GM21367 (cell line): ENCODE data around the gene COL9A3.

Experiments used
- ATAC-seq: cut with Tn5 transposase; IDR thresholded peaks from one replicate; pipeline ENCODE4 v1.9.1; 2021; ENCODE audit not compliant: unreplicated experiment

COL9A3 gene

DNA sequence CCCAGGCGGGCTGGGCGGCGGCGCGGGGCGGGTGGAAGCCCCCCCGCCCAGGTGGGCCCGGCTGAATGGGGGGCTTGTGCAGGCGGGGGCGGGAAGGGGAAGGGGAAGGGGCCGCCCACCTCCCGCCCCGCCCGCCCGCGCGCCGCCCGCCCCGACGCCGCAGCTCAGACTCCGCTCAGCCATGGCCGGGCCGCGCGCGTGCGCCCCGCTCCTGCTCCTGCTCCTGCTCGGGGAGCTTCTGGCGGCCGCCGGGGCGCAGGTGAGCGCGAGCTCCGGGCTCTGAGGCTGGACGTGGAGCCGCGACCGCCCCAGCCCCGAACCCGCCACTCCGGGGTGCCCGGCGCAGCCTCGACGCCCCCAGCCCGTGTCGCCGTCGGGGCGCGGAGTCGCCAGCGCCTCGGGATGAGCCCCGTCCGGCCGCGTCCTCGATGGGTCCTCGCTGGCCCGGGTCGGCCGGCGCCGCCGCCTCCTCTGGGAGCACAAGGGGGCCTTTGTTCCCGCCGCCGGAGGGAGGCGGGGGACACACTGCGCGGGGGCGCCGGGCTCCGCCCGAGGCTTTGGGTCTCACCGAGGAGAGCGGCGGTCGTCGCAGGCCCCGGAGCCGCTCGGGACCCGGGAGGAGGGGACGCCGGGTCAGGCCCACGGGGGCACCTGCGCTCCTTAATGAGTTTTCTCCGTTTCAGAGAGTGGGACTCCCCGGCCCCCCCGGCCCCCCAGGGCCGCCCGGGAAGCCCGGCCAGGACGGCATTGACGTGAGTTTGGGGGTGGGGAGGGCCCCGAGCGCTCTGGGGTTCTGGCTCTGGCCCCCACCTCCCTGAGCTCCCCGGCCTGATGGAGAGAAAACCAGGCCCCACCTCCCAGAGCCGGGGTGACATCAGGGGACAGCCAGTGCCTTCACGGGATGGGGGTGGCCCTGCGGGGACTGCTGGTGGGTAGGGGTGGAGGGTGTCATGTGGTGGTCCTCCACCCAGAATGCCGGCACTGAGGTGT is at the start of gene COL9A3:
TSS of gene COL9A3 (plus strand) at position 167 of the 990 bp plus-strand sequence. CDS start at position 182, 15 bp downstream.
- ATAC-seq: no peak

DNA sequence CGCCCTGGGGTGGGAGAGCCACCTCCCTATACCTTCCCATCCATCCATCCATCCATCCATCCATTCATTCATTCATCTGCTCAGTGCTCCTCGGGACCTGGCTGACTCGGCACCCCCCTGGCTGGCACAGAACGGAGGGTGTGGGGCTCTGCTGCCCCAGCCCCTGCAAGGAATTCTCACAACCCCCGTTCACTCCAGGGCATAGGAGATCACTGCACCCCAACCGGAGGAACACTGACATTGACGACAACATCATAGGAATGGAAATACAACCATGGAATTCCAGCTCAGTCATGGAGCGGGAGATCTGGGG is 48.7 kb upstream of the COL9A3 start:
- no peak for ATAC-seq

DNA sequence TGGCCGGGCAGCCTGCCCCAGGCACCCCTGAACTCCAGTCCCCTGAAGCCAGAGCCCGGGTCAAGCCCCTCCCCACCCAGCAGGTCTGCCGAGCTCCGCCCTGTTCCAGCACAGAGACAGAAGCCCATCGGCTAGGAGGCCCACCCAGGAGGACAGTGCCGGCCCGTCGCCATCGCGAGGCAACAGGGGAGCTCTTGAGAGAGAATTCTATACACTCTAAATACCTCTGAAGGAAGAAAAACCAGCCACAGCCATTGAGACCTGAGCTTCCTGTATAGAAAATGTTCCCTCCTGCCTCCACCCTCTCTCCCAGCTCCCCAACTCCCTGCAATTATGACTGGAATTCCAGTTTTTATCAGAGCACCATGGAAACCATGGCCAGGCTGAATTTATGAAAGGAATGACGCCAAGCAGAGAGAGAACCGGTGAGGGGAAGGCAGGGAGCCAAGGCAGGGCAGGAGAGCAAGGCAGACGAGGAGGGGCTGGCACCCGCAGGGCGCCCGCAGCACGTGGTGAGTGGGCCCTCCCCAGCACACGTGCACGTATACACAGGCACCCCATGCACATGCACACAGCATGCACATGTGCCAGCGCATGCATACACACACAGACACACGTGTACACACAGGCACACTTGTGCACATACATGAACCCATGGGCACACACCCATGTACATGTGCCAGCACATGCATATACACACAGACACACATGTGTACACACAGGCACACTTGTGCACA is 48.1 kb upstream of the COL9A3 start:
- ATAC-seq: no peak

GRCh38 chr20:62769346-62770071 is 47.3 kb upstream of the COL9A3 start:
- no peak for ATAC-seq

DNA sequence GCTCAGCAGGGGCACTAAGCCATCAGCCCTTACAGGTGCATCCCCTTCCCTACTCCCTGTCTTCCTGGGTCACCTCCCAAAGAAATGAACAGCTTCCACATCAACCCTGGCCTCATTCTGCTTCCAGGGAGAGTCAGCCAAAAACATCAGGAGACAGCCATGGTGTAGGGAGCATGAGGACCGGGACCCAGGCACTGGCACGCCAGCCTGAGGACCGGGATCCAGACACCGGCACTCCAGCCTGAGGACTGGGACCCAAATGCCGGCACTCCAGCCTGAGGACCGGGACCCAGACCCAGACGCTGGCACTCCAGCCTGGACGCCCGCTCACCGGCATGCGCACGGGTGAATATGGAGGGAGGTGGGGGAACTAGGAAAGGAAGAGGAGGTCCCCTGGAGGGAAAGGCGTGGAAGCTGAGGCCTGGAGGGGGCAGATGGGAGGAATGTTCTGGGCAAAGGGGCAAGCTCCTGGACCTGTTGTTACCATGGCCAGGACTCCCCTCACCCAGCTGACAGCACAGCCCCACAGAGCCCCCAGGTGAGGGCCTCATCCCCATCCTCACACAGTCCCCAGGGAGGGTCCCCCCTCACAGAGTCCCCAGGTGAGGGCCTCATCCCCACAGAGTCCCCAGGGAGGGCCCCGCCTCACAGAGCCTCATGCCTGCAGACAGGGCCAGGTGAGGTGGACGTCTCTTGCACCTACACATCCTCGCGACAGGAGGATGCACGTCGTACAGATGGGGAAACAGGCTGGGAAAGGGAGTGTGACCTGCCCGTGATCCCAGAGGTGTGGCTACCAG is 46.5 kb upstream of the COL9A3 start:
- no peak for ATAC-seq

GRCh38 chr20:62770916-62771315 is 45.9 kb upstream of the COL9A3 start:
- no peak for ATAC-seq

GRCh38 chr20:62771396-62772102 is 45.3 kb upstream of the COL9A3 start:
- no peak for ATAC-seq

- ATAC-seq: no peak
Observed at GRCh38 chr20:62772103-62772611, 44.7 kb upstream of the COL9A3 start.

DNA sequence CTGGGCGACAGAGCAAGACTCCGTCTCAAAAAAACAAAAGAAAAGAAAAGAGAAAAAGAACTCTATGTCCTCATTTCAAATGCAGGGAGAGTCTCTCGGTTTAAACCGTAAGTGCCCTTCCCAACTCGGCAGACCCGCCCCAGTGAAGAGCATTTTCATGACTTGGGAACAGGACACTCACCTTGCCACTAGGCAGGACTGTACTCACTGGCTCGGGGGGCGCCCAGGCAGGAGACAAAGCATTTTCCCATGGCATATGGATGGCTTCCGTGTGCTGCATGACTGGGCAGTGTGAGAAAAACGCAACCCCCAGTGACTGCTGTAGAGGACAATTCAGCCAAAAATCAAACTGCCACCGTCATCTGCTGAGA is 44.2 kb upstream of the COL9A3 start:
- ATAC-seq: no peak

GRCh38 chr20:62772990-62773844 is 43.6 kb upstream of the COL9A3 start:
- ATAC-seq: no peak

DNA sequence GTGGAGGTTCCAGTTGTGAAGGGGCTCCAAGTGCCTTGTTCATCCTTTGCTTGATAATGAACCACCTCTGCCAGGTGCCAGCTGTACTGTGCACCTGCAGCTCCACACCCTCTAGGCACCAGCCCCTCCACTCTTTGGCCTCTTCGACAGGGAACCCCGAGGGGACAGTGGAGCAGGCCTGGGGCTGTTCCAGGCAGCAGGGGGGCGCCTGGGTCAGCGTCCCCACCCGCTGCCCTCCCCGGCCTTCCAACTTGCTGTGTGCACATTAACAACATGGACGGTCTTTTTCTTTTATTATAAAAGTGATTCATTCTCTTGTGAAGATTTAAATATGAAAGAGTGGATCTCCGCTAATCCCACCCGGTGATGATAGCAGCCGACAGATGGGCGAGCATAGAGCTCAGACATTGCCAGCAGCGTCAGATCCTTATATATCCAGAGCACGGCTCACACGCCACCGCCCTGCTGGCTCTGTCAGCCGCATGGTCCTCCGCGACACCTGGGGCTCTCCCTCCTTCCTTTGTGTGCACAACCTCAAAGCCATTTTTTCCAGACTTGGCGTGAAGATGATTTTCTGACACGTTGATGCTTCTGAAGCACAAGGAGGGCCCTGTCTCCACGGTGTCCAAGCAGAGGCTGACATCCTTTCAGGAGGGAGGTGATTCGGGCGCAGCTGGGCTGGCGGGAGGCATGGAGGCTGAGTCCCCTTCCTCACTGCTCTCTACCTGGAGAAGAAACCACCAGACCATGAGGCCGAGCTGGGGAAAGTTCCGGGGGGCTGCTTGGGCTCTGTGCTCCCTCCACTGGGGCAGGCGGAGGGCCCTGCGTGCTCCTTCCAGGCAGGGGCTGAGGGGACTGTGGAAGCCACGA is 42.8 kb upstream of the COL9A3 start:
- ATAC-seq: no peak

DNA sequence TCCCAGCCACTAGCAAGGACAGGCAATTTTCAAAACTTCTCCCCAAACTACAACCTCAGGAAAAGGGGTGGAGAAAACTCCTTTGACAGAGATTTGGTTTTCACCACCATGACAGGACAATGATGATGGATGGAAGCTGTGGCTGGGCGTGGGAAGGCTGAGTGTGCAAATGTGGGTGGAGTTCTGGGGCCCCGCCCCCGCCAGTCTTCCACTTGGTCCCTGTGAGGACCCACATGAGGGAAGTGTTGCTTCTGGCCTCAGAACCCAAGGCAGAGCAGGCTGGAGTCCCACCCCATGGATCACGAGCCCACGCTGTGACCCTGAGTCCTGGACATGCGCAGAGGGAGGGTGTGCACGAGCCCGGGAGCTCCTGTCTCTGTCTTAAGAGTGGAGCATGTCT is 42.1 kb upstream of the COL9A3 start:
- ATAC-seq: no peak

GRCh38 chr20:62775206-62775605 is 41.6 kb upstream of the COL9A3 start:
- ATAC-seq: no peak

- ATAC-seq: no peak
Observed at GRCh38 chr20:62776035-62776691, 40.7 kb upstream of the COL9A3 start.

GRCh38 chr20:62776692-62777527 is 39.9 kb upstream of the COL9A3 start:
- no peak for ATAC-seq

- no peak for ATAC-seq
Observed at GRCh38 chr20:62777528-62777830, 39.4 kb upstream of the COL9A3 start.

DNA sequence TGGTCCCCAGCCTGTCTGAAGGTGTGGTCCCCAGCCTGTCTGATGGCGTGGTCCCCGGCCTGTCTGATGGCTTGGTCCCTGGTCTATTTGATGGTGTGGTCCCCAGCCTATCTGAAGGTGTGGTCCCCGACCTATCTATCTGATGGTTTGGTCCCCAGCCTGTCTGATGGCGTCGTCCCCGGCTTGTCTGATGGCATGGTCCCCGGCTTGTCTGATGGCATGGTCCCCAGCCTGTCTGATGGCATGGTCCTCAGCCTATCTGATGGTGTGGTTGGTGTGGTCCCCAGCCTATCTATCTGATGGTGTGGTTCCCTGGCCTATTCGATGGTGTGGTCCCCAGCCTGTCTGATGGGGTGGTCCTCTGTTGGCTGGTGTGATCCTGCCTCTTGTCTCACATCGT is 38.8 kb upstream of the COL9A3 start:
- ATAC-seq: no peak
